Measurements from ENCODE around the gene CAMK1D. TPM values are rescaled to one million over a fixed set of nuclear protein-coding genes. Genes with fewer than 3 reads are reported as not detected.

Gene CAMK1D
- total and polyA plus RNA-seq, 3 donors from 2014 or later = 10.0 to 14.5 (median 14.0) TPM

GRCh38 chr10:12588091-12588860, 238.9 kb downstream of the CAMK1D start:
- Histone ChIP-seq H3K9me3 (no peaks in the 10 kb centered on the region), H3K27ac (no peak overlapping the region), H3K4me3 (no peak overlapping the region), H3K36me3 (ENCODE audit: low read depth, missing control alignments) (no peaks in the 10 kb centered on the region), H3K27me3 (no peaks in the 10 kb centered on the region), H3K4me1 (peaks cover 6% of the 10 kb centered on the region)
- TF ChIP-seq POLR2A (IDR thresholded peaks at IDR 0.05) (no peak), CTCF (IDR thresholded peaks at IDR 0.05) (no peak)
- DNase-seq = no peak
- intact Hi-C loops (cut with DNase I; ENCODE audit: low total_unique reads) = no loop called here
- WGBS, 2 donors = 58 to 63% methylated on average over 12 of the region's 12 CpGs

GRCh38 chr10:12589291-12589690, 239.9 kb downstream of the CAMK1D start:
- Histone ChIP-seq H3K4me1 (peaks cover 6% of the 10 kb centered on the region), H3K9me3 (no peaks in the 10 kb centered on the region), H3K36me3 (ENCODE audit: low read depth, missing control alignments) (no peaks in the 10 kb centered on the region), H3K27me3 (no peaks in the 10 kb centered on the region), H3K27ac (peak overlapping the region in 1 of 2 donors; percentile 32), H3K4me3 (no peak overlapping the region)
- TF ChIP-seq POLR2A (IDR thresholded peaks at IDR 0.05) = no peak
- no peak for TF ChIP-seq CTCF (IDR thresholded peaks at IDR 0.05)
- WGBS, 2 donors = 53 to 59% methylated on average over 8 of the region's 8 CpGs
- intact Hi-C loops (cut with DNase I; ENCODE audit: low total_unique reads) = no loop called here
- no peak for DNase-seq

- H3K4me1 ChIP-seq = peaks cover 6% of the 10 kb centered on the region
- no peak overlapping the region for H3K4me3 ChIP-seq
- DNase-seq = no peak
- intact Hi-C loops (cut with DNase I; ENCODE audit: low total_unique reads) = no loop called here
- no peaks in the 10 kb centered on the region for H3K9me3 ChIP-seq
- 62 to 63% methylated on average over 4 of the region's 4 CpGs for WGBS, 2 donors
- no peaks in the 10 kb centered on the region for H3K36me3 ChIP-seq (ENCODE audit: low read depth, missing control alignments)
- no peak for TF ChIP-seq CTCF (IDR thresholded peaks at IDR 0.05)
- no peak for TF ChIP-seq POLR2A (IDR thresholded peaks at IDR 0.05)
- no peaks in the 10 kb centered on the region for H3K27me3 ChIP-seq
- peak overlapping the region in 1 of 2 donors; percentile 32 for H3K27ac ChIP-seq
These were observed 240.4 kb downstream of the CAMK1D start for GRCh38 chr10:12589791-12590190.

GRCh38 chr10:12590675-12591659, 241.6 kb downstream of the CAMK1D start:
- H3K4me1 ChIP-seq = peaks cover 6% of the 10 kb centered on the region
- TF ChIP-seq POLR2A (IDR thresholded peaks at IDR 0.05) (no peak), CTCF (IDR thresholded peaks at IDR 0.05) (no peak)
- H3K4me3 ChIP-seq = no peak overlapping the region
- intact Hi-C loops (cut with DNase I; ENCODE audit: low total_unique reads) = no loop called here
- H3K27ac ChIP-seq = peak overlapping the region; percentile 32 to 37
- no peak for DNase-seq
- no peaks in the 10 kb centered on the region for H3K36me3 ChIP-seq (ENCODE audit: low read depth, missing control alignments)
- 62 to 72% methylated on average over 17 of the region's 17 CpGs for WGBS, 2 donors
- H3K9me3 ChIP-seq = no peaks in the 10 kb centered on the region
- no peaks in the 10 kb centered on the region for H3K27me3 ChIP-seq

All from testis (tissue), 3 donors.